ENCODE data around the gene MARCKS. TPM values are rescaled to one million over a fixed set of nuclear protein-coding genes. Genes with fewer than 3 reads are reported as not detected.

Gene MARCKS
- total and polyA plus RNA-seq, 2 donors (not counting 3 experiments of a cell fraction or from before 2014, with no cell fraction given) = 59.5 to 315 TPM

DNA sequence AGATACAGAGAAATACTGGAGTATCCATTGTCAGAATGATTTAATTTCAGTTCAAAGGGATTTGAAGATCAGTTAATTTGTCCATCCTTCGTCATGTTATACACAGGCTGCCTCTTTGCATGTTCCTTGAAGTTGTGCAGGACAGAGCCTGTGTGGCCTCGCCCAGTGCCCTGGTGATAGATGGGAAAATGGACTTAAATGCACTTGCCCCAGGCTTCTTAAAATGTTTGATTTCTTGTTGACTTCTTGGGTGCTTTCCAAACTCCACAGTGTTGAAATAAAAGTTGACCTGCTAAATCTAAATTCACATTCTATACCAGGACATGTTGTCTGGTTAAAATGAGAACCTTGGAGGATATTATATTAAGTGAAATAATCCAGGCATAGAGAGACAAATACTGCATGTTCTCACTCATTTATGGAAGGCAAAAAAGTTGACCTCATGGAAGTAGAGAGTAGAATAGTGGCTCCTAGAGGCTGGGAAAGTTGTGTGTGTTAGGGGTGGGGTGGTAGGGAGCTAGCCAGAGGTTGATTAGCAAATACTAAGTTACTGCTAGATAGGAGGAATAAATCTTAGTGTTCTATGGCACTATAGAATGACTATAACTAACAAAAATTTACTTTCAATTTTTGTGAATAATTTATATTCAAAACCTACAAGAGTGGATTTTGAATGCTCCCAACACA lies 25.3 kb downstream of the MARCKS start:
- no peak for FAIRE-seq

More for the DNA sequence above, 25.3 kb downstream of the MARCKS start:
- no peaks in the 10 kb centered on the region for H3K9me1 ChIP-seq (replicated peaks; ENCODE audit: control insufficient read depth, extremely low read depth, insufficient read depth, low read length)
- H4K20me1 ChIP-seq (replicated peaks; ENCODE audit: control insufficient read depth, extremely low read depth, insufficient read depth, low read length) = no peaks in the 10 kb centered on the region
- H3K27me3 ChIP-seq (ENCODE audit: control insufficient read depth in 2 of 2, insufficient read depth in 2 of 2, low read length in 2 of 2) = no peaks in the 10 kb centered on the region
- no peaks in the 10 kb centered on the region for H3K79me2 ChIP-seq (ENCODE audit: control insufficient read depth, insufficient read depth, low read length)
- CTCF ChIA-PET = interaction anchor here (1.6 kb wide), 1 partner anchor 24 kb away, joined by 5 read pairs; no protein-coding TSS in a partner anchor
- DNase-seq (ENCODE audit: low read depth, low spot score) = no peak
- peaks cover 9% of the 10 kb centered on the region for H3K4me1 ChIP-seq (ENCODE audit: control insufficient read depth, extremely low read depth, insufficient read depth, low read length)
- H3K27ac ChIP-seq (ENCODE audit: insufficient read depth, low read depth, low read length) = no peak overlapping the region
- BruUV-seq (replicated peaks) = no TSS peak
- no peak overlapping the region for H3K9ac ChIP-seq (replicated peaks; ENCODE audit: extremely low read depth, insufficient read depth, low read length)
- no peak overlapping the region for H2AFZ ChIP-seq (ENCODE audit: low read depth, low read length)
- dilution Hi-C loops (cut with MboI; ENCODE audit: extremely low pct_ligation_motif_present, low sequenced_read_pairs) (no loop called here), intact Hi-C loops (cut with micrococcal nuclease) (no loop called here)
- no peaks in the 10 kb centered on the region for H3K9me3 ChIP-seq (replicated peaks; ENCODE audit: control insufficient read depth, insufficient read depth, low read length)
- no peak overlapping the region for H3K4me3 ChIP-seq (replicated peaks in 1 of 3; ENCODE audit: insufficient read depth in 1 of 3, low read depth in 1 of 3, low read length in 3 of 3)
- no peak overlapping the region for H3K4me2 ChIP-seq (ENCODE audit: insufficient read depth, low read length)
- TF ChIP-seq GATA2 (IDR thresholded peaks at IDR 0.05; ENCODE audit: insufficient read depth, insufficient read length, low read depth, low read length) = no peak
- TF ChIP-seq POLR2AphosphoS5 (IDR thresholded peaks at IDR 0.05; ENCODE audit: insufficient read depth, low read depth, low read length) = no peak
- TF ChIP-seq EZH2 (IDR thresholded peaks at IDR 0.05; ENCODE audit: borderline replicate concordance, low read depth, low read length, severe bottlenecking) = no peak
- no peak for TF ChIP-seq MYC (IDR thresholded peaks at IDR 0.05; ENCODE audit: low read depth, low read length)
- no peak for TF ChIP-seq JUN (IDR thresholded peaks at IDR 0.05; ENCODE audit: borderline replicate concordance, insufficient read depth, insufficient read length, low read depth)
- TF ChIP-seq CTCF (IDR thresholded peaks at IDR 0.05; ENCODE audit: extremely low read depth in 1 of 2, insufficient read depth in 1 of 2, low read depth in 1 of 2, low read length in 2 of 2) = no peak
- TF ChIP-seq FOS (IDR thresholded peaks at IDR 0.05; ENCODE audit: borderline replicate concordance, insufficient read depth, low read length) = no peak
- TF ChIP-seq POLR2A (IDR thresholded peaks at IDR 0.05; ENCODE audit: low read depth, low read length) = no peak
- no peak for TF ChIP-seq MAX (IDR thresholded peaks at IDR 0.05; ENCODE audit: insufficient read depth, insufficient read length)
- POLR2A ChIA-PET = no interaction called here
- H3K36me3 ChIP-seq (ENCODE audit: control insufficient read depth in 2 of 2, extremely low read depth in 1 of 2, insufficient read depth in 2 of 2, low read length in 2 of 2) = no peaks in the 10 kb centered on the region

Measured in endothelial cell of umbilical vein (primary cell).